GM19351 (cell line): ENCODE measurements around the gene P2RY11.
A peak's percentile ranks its signal among the peaks of the same experiment; 100 is the strongest.

Experiments
- ATAC-seq: cut with Tn5 transposase; IDR thresholded peaks from one replicate; pipeline ENCODE4 v1.9.1; 2021; ENCODE audit warnings: mild to moderate bottlenecking, moderate library complexity; ENCODE audit not compliant: unreplicated experiment

The P2RY11 gene

GRCh38 chr19:10092648-10093294, 18.7 kb upstream of the P2RY11 start:
- no peak for ATAC-seq

GRCh38 chr19:10093295-10094186, 18.0 kb upstream of the P2RY11 start:
- no peak for ATAC-seq

DNA sequence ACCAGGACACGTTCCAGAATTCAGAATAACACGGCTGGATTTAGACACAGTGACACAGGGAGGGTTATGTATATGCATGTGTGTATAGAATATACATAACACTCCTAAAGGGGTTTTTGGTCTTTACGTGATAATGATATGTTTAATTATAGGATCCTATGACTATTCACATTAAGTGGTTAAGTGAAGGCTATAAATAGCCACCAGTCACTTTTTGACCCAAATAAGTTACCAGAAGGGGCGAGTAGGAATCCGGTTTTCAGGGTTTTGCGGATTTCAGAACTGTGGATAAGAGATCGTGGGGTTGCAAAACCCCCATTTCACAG, 15.9 kb upstream of the P2RY11 start:
- ATAC-seq, result no peak

GRCh38 chr19:10095948-10096614, 15.4 kb upstream of the P2RY11 start:
- peak; percentile 78 for ATAC-seq

DNA sequence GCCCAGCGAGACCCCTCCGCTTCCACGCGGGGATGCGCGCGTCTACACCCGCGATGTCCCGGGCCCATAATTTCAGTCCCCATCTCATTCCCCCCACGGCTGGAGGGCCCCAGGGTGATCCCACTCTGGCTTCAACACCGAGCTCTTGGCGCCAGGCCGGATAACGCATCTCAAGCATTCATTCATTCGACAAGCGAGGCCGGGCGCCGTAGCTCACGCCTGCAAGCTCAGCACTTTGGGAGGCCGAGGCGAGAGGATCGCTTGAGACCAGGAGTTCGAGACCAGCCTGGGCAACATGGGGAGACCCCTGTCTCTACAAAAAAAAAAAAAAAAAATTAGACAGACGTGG, 14.9 kb upstream of the P2RY11 start:
- no peak for ATAC-seq

- ATAC-seq, result no peak
These were observed 11.2 kb upstream of the P2RY11 start for GRCh38 chr19:10100163-10100785.

GRCh38 chr19:10102787-10103236, 8.7 kb upstream of the P2RY11 start:
- no peak for ATAC-seq

GRCh38 chr19:10104130-10104513, 7.4 kb upstream of the P2RY11 start:
- ATAC-seq, result no peak

GRCh38 chr19:10104665-10105508, 6.6 kb upstream of the P2RY11 start:
- peak; percentile 48 for ATAC-seq

- ATAC-seq, result no peak
These were observed 5.9 kb upstream of the P2RY11 start for GRCh38 chr19:10105509-10106099.

DNA sequence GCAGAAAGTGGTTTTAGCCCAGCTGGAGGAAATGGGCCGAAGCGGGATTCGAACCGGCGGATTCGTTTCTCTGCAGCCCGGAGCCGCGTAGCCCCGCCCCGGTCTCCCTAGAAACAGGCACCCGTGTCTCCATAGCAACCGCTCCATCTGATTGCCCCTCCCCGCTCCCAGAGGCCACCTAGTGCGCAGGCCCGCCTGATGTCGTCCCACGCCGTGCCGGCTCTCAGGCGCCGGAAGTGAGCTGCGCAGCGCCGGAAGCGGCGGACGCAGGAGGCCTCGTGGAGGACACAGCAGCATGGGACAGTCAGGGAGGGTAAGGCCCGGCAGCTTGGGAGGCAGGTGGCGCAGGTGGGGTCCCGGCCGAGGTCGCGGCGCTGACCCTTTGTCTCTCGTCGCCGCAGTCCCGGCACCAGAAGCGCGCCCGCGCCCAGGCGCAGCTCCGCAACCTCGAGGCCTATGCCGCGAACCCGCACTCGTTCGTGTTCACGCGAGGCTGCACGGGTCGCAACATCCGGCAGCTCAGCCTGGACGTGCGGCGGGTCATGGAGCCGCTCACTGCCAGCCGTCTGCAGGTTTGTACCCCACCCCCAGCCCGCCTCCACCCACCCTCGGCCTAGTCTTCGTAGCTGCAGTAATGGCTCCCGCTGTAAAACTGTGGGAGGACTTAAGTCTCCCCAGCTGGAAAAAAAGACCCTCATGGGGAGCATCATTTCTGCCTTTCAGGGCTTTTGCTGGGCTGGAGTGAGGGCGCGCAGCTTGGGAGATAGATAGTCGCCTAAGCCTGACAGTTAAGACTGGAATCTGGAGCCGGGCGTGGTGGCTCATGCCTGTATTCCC, 5.2 kb upstream of the P2RY11 start, which contains the start of gene PPAN:
PPAN (plus strand) TSS at position 263 of the 837 bp plus-strand sequence; CDS start at position 296, 33 bp downstream.
- peak; percentile 48 for ATAC-seq

GRCh38 chr19:10107254-10107653, 4.2 kb upstream of the P2RY11 start:
- ATAC-seq, result no peak

DNA sequence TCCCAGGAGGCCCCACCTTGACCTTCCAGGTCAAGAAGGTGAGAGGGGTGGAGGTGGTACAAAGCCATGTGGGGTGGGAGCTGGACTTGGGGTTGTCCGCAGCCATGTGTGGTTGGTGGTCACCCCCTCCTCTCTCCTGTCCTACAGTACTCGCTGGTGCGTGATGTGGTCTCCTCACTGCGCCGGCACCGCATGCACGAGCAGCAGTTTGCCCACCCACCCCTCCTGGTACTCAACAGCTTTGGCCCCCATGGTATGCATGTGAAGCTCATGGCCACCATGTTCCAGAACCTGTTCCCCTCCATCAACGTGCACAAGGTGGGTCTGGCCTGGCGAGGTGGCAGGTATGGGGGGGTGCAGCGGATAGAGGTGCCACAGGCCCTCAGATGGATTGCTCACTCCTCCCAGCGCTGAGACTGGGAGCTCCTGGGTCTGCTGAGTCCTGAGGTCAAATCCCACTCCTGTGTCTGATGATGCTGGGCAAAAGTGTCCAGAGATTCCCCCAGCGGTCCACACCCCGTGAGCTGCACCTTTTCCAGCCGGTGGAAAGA, 3.6 kb upstream of the P2RY11 start:
- no peak for ATAC-seq

DNA sequence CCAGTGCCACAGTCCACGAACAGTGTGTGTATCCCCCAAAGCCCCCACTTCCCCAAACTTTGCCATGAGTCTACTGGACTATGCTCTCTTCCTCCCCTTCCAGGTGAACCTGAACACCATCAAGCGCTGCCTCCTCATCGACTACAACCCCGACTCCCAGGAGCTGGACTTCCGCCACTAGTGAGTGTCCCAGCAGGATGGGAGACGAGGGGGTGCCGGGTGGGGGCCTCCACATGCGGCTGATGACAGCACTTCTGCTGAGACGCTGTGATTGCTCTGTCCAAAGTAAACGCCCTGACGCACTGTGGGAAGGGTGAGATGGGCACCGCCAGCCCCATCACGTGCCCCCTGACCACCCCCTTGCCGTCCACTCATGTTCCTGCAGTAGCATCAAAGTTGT, 2.0 kb upstream of the P2RY11 start:
- ATAC-seq, result no peak

- ATAC-seq, result no peak
These were observed 1.2 kb upstream of the P2RY11 start for GRCh38 chr19:10110076-10110971.

DNA sequence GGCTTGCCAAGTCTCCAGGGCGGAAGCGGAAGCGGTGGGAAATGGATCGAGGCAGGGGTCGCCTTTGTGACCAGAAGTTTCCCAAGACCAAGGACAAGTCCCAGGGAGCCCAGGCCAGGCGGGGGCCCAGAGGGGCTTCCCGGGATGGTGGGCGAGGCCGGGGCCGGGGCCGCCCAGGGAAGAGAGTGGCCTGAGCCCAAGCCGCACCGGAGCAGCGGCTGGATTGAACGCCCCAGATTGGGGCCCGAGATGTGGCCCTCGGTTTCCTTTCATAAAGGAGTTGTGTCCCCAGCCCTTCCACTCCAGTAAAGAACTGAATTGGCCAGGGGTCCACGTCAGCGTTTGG, 548 bp upstream of the P2RY11 start:
- no peak for ATAC-seq

- no peak for ATAC-seq
These were observed 706 bp downstream of the P2RY11 start for GRCh38 chr19:10112037-10112761.
